OCI-LY3 (cell line): ENCODE data around the gene PLPPR1.

Experiments used
- EZH2phosphoT487 ChIP-seq: fragments of 200-600 bp; shearing (Covaris generic); IDR thresholded peaks from 2 replicates; pipeline ENCODE4 v1.6.1; 2018; ENCODE audit warnings: antibody characterized with exemption, mixed run types, low read depth
- TF ChIP-seq, protein P1 (sequence below): fragments of 200-600, 300-600 bp; sonication (generic); IDR thresholded peaks from 2 replicates; pipeline ENCODE4 v1.5.1; 2014; ENCODE audit warnings: antibody characterized with exemption, low read length, low read depth

DNA sequence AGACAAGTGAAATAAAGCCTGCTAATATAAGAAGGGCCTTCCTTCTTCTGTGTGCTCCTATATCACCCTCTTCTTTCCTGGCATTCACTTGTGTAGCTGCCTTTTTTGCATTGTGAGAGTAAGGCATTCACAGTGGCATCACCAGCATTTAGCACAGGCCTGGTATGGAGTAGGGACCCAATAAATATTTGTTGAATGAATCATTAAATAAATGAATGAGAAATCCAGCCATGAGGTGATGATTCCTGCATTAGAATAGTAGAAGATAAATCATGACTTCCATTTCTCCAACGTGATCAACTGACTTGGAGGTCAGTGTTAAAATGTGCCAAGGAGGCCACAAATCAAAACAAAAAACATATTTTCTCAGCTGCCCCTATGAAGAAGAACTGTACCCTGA is 3.9 kb downstream of the PLPPR1 start:
- TF ChIP-seq, protein P1, sequence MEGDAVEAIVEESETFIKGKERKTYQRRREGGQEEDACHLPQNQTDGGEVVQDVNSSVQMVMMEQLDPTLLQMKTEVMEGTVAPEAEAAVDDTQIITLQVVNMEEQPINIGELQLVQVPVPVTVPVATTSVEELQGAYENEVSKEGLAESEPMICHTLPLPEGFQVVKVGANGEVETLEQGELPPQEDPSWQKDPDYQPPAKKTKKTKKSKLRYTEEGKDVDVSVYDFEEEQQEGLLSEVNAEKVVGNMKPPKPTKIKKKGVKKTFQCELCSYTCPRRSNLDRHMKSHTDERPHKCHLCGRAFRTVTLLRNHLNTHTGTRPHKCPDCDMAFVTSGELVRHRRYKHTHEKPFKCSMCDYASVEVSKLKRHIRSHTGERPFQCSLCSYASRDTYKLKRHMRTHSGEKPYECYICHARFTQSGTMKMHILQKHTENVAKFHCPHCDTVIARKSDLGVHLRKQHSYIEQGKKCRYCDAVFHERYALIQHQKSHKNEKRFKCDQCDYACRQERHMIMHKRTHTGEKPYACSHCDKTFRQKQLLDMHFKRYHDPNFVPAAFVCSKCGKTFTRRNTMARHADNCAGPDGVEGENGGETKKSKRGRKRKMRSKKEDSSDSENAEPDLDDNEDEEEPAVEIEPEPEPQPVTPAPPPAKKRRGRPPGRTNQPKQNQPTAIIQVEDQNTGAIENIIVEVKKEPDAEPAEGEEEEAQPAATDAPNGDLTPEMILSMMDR, result no peak
- TF ChIP-seq EZH2phosphoT487, result no peak
